ENCODE measurements around the gene CCNB2. TPM values are rescaled to one million over a fixed set of nuclear protein-coding genes. Genes with fewer than 3 reads are reported as not detected.

Gene CCNB2
- total and polyA plus RNA-seq, 2 of the 8 experiments (the other 6 are each of a cell fraction or from before 2014, with no cell fraction given): 70.7 to 92.1 TPM

GRCh38 chr15:59131456-59131855 is 26.5 kb downstream of the CCNB2 start:
- CTCF ChIA-PET (ENCODE audit: partially characterized antibody): interaction anchor here (0.6 to 1.3 kb wide), 3 partner anchors 8 to 383 kb away, joined by 3 to 4 read pairs (median 3); no protein-coding TSS in a partner anchor
- no peak overlapping the region for H3K14ac ChIP-seq (ENCODE audit: insufficient read length)
- no peak overlapping the region for H2BK5ac ChIP-seq (ENCODE audit: low read depth, low read length)
- no peak for TF ChIP-seq JUND (IDR thresholded peaks at IDR 0.05; ENCODE audit: low read length)
- no peak for TF ChIP-seq RAD21 (IDR thresholded peaks at IDR 0.05 in 1 of 2, conservative IDR thresholded peaks at IDR 0.05 in 1 of 2; ENCODE audit: low read depth in 2 of 2, low read length in 2 of 2)
- TF ChIP-seq SIRT6 (IDR thresholded peaks at IDR 0.05; ENCODE audit: low read length): no peak
- TF ChIP-seq YY1 (IDR thresholded peaks at IDR 0.05; ENCODE audit: low read depth, low read length): no peak
- TF ChIP-seq TAF7 (optimal IDR thresholded peaks at IDR 0.05; ENCODE audit: borderline replicate concordance, low read depth, low read length): no peak
- no peak for TF ChIP-seq JUN (IDR thresholded peaks at IDR 0.05; ENCODE audit: low read depth, low read length)
- no peak for TF ChIP-seq SUZ12 (IDR thresholded peaks at IDR 0.05; ENCODE audit: low read length)
- no peak for TF ChIP-seq TEAD4 (IDR thresholded peaks at IDR 0.05; ENCODE audit: low read depth, low read length)
- TF ChIP-seq CTCF (IDR thresholded peaks at IDR 0.05; ENCODE audit: control extremely low read depth in 1 of 3, insufficient read depth in 1 of 3, low read depth in 1 of 3, low read length in 3 of 3): no peak
- no peak overlapping the region for H3K4ac ChIP-seq (replicated peaks; ENCODE audit: insufficient read length, low read depth, low read length)
- no peak overlapping the region for H2BK15ac ChIP-seq (ENCODE audit: low read length)
- H2BK12ac ChIP-seq (ENCODE audit: low read depth, low read length): no peak overlapping the region
- H4K91ac ChIP-seq (replicated peaks; ENCODE audit: insufficient read length, low read length): no peak overlapping the region
- no peak overlapping the region for H3K23ac ChIP-seq (ENCODE audit: insufficient read length)
- peaks cover 0 to 6% of the 10 kb centered on the region in 2 experiments; a peak in 1 of 4 replicates for H3K79me2 ChIP-seq (ENCODE audit: control insufficient read depth in 1 of 2, insufficient read depth in 2 of 2, low read length in 2 of 2)
- no peak overlapping the region for H2BK20ac ChIP-seq (ENCODE audit: low read length)
- no peak overlapping the region for H3K27ac ChIP-seq (ENCODE audit: low read depth, low read length)
- no peak overlapping the region for H2AK5ac ChIP-seq (ENCODE audit: low read depth, low read length)
- H3K4me1 ChIP-seq (replicated peaks in 1 of 4; ENCODE audit: control insufficient read depth in 3 of 4, insufficient read depth in 4 of 4, low read length in 3 of 4): no peaks in the 10 kb centered on the region; a peak in 1 of 7 replicates
- H3K18ac ChIP-seq (ENCODE audit: extremely low read depth, low read length): no peak overlapping the region
- WGBS, 2 experiments (ENCODE audit: extremely low coverage in 1 of 2, insufficient coverage in 1 of 2, insufficient read length in 1 of 2, insufficient replicate concordance in 2 of 2, low coverage in 1 of 2, low lambda C conversion rate in 2 of 2, missing lambda C conversion rate in 1 of 2): 93% methylated on average over 16 of the region's 16 CpGs; no CpG with 5 or more reads in 1 of the 2 experiments
- FAIRE-seq (no peak), DNase-seq (ENCODE audit: low read depth in 1 of 2, low spot score in 2 of 2) (no peak)
- H3K79me1 ChIP-seq (ENCODE audit: low read depth, low read length): no peaks in the 10 kb centered on the region
- H3K4me2 ChIP-seq (ENCODE audit: insufficient read depth in 1 of 2, low read depth in 2 of 2, low read length in 2 of 2): no peak overlapping the region
- POLR2A ChIA-PET (ENCODE audit: partially characterized antibody): interaction anchor here (0.8 to 1.4 kb wide), 3 partner anchors 9 to 15 kb away, joined by 3 to 5 read pairs (median 4); no protein-coding TSS in a partner anchor
- H4K8ac ChIP-seq (ENCODE audit: extremely low read depth, insufficient read depth, low read length): peak overlapping the region; percentile 41; the same call in 1 of the 2 replicates
- no peak overlapping the region for H4K5ac ChIP-seq (ENCODE audit: insufficient read length, low read depth, low read length)
- H3K27me3 ChIP-seq (replicated peaks in 1 of 4; ENCODE audit: control insufficient read depth in 3 of 4, extremely low read depth in 1 of 4, insufficient read depth in 3 of 4, low read length in 3 of 4): no peaks in the 10 kb centered on the region
- H2AFZ ChIP-seq (ENCODE audit: low read length): no peak overlapping the region
- no peak overlapping the region for H3K4me3 ChIP-seq (ENCODE audit: extremely low read depth in 1 of 4, insufficient read depth in 2 of 4, low read depth in 3 of 4, low read length in 4 of 4)
- H3K9me3 ChIP-seq (ENCODE audit: insufficient read depth in 2 of 2, low read depth in 1 of 2, low read length in 1 of 2): peaks cover 3 to 6% of the 10 kb centered on the region in 2 experiments; a peak in 1 of 4 replicates
- no peak overlapping the region for H2BK120ac ChIP-seq (replicated peaks; ENCODE audit: low read depth, low read length)
- no peaks in the 10 kb centered on the region for H4K20me1 ChIP-seq (replicated peaks in 1 of 2; ENCODE audit: control insufficient read depth in 1 of 2, insufficient read depth in 2 of 2, low read length in 2 of 2)
- H3K56ac ChIP-seq (replicated peaks; ENCODE audit: insufficient read length, low read depth, low read length): no peak overlapping the region
- peaks cover 6 to 69% (median 28%) of the 10 kb centered on the region in 4 experiments; a peak in 7 of 8 replicates for H3K36me3 ChIP-seq (ENCODE audit: control insufficient read depth in 2 of 4, insufficient read depth in 4 of 4, low read length in 3 of 4)
- no peaks in the 10 kb centered on the region for H3K23me2 ChIP-seq (ENCODE audit: low read depth, low read length)
- H3K9ac ChIP-seq (replicated peaks in 1 of 4; ENCODE audit: extremely low read depth in 1 of 4, low read depth in 3 of 4, low read length in 3 of 4): no peak overlapping the region
